ENCODE data around the gene NOD2. TPM values are rescaled to one million over a fixed set of nuclear protein-coding genes. Genes with fewer than 3 reads are reported as not detected.
A peak's percentile ranks its signal among the peaks of the same experiment; 100 is the strongest.

Gene NOD2
- 5.4 TPM for total RNA-seq (2021; ENCODE audit: unreplicated experiment)
- polyA plus RNA-seq (2012), result 5.4 and 5.6 TPM in 2 replicates
- percentile 46 among the genes with signal in this experiment for Bru-seq, nascent RNA
- percentile 38 among the genes with signal in this experiment for BruChase-seq, experiment 1, labeled RNA remaining after a 6-hour chase
- BruChase-seq, experiment 2, labeled RNA remaining after a 2-hour chase, result percentile 47 among the genes with signal in this experiment
- long read RNA-seq, partial matches to known transcripts, result 6 of 15 reads
- long read RNA-seq, other reads (novel, unspliced or antisense), result 6 of 15 reads

GRCh38 chr16:50692999-50693781 lies at the start of gene NOD2:
Gene NOD2 (plus strand): TSS chr16:50693606. CDS start chr16:50699496, 5,890 bp downstream.
- H3K4me2 ChIP-seq (ENCODE audit: low read length), result peak within 1 kb of the TSS; percentile 95
- ChIA-PET CTCF (no interaction called here), POLR2A (no interaction called here), RAD21 (ENCODE audit: low non-redundant PET in 1 of 2, low total read pairs in 2 of 2, uncharacterized antibody in 2 of 2, unreplicated experiment in 2 of 2) (no interaction called here)
- H3K9me2 ChIP-seq (ENCODE audit: insufficient read depth), result no peaks in the 10 kb centered on the region
- BruUV-seq (replicated peaks), result no TSS peak
- H4K20me1 ChIP-seq (ENCODE audit: insufficient read depth), result no peaks in the 10 kb centered on the region
- DNase-seq (ENCODE audit: low read depth, low spot score) (no peak), ATAC-seq (peak; percentile 81)
- no peaks in the 10 kb centered on the region for H3K27me3 ChIP-seq (ENCODE audit: insufficient read depth, low read length)
- H3K79me2 ChIP-seq (ENCODE audit: insufficient read depth, low read length), result no peaks in the 10 kb centered on the region
- H2AFZ ChIP-seq (ENCODE audit: low read depth, low read length, poor library complexity, severe bottlenecking), result peak within 1 kb of the TSS; percentile 26
- peak within 1 kb of the TSS; percentile 72 for H3K9ac ChIP-seq (ENCODE audit: low read length)
- H3K4me3 ChIP-seq (replicated peaks in 1 of 2; ENCODE audit: low read depth in 1 of 2, low read length in 2 of 2), result peak within 1 kb of the TSS; percentile 60 to 76
- no peak for TF ChIP-seq CTCF (IDR thresholded peaks at IDR 0.05 in 2 of 3, conservative IDR thresholded peaks at IDR 0.05 in 1 of 3; ENCODE audit: borderline replicate concordance in 1 of 3, insufficient read depth in 1 of 3, low read depth in 2 of 3, low read length in 2 of 3)
- TF ChIP-seq CEBPB (IDR thresholded peaks at IDR 0.05; ENCODE audit: low read depth), result no peak
- TF ChIP-seq FOSL1 (IDR thresholded peaks at IDR 0.05; ENCODE audit: low read depth), result no peak
- TF ChIP-seq EGR1 (IDR thresholded peaks at IDR 0.05; ENCODE audit: low read depth), result no peak
- no peak for TF ChIP-seq REST (IDR thresholded peaks at IDR 0.05; ENCODE audit: low read depth)
- TF ChIP-seq POLR2A (IDR thresholded peaks at IDR 0.05; ENCODE audit: borderline replicate concordance, extremely low read depth, insufficient read depth, insufficient read length), result no peak
- TF ChIP-seq SP1 (IDR thresholded peaks at IDR 0.05; ENCODE audit: low read depth), result no peak
- TF ChIP-seq ZFX (IDR thresholded peaks at IDR 0.05), result peak; percentile 54; the same call in 1 of the 2 replicates
- peak; percentile 57 for TF ChIP-seq POLR2AphosphoS5 (IDR thresholded peaks at IDR 0.05; ENCODE audit: low read depth, low read length)
- TF ChIP-seq ZBTB33 (IDR thresholded peaks at IDR 0.05; ENCODE audit: extremely low read depth, insufficient replicate concordance, low read length), result no peak
- intact Hi-C loops (cut with micrococcal nuclease), result no loop called here
- H3K27ac ChIP-seq (ENCODE audit: low read depth, low read length), result peak within 1 kb of the TSS; percentile 29; the same call in 1 of the 2 replicates
- H3K4me1 ChIP-seq (ENCODE audit: control insufficient read depth in 1 of 2, insufficient read depth in 2 of 2, low read length in 2 of 2), result peaks cover 18 to 34% of the 10 kb centered on the region in 2 experiments
- H3K36me3 ChIP-seq (ENCODE audit: control insufficient read depth in 1 of 2, insufficient read depth in 2 of 2, low read length in 2 of 2), result no peaks in the 10 kb centered on the region
- H3K9me3 ChIP-seq (ENCODE audit: control insufficient read depth in 1 of 2, insufficient read depth in 1 of 2, low read depth in 1 of 2, low read length in 2 of 2), result no peaks in the 10 kb centered on the region
